AG10803 (cell line): ENCODE measurements around the gene SETD2.

Source experiments
- DNase-seq: peaks from one replicate; pipeline ENCODE4 v3.0.0; 2010; ENCODE audit warnings: low read depth
- H3K4me3 ChIP-seq: 2 replicates; pipeline ENCODE4 v1.5.1; 2011; ENCODE audit warnings: mild to moderate bottlenecking, low read length, control low read depth
- CTCF ChIP-seq: conservative IDR thresholded peaks from 2 replicates; pipeline ENCODE4 v1.5.1; 2011; ENCODE audit warnings: mild to moderate bottlenecking, low read length, control low read depth, inconsistent platforms

The SETD2 gene

GRCh38 chr3:46972396-46972795, 191.5 kb downstream of the SETD2 start:
- no peak overlapping the region for H3K4me3 ChIP-seq
- TF ChIP-seq CTCF, result no peak
- DNase-seq, result no peak

GRCh38 chr3:46971742-46972141, 192.2 kb downstream of the SETD2 start:
- no peak for TF ChIP-seq CTCF
- DNase-seq, result no peak
- no peak overlapping the region for H3K4me3 ChIP-seq

- DNase-seq, result no peak
- H3K4me3 ChIP-seq, result no peak overlapping the region
- TF ChIP-seq CTCF, result no peak
These were observed 192.8 kb downstream of the SETD2 start for GRCh38 chr3:46971151-46971550.

- TF ChIP-seq CTCF, result no peak
- H3K4me3 ChIP-seq, result no peak overlapping the region
- DNase-seq, result peak; percentile 22
These were observed 193.4 kb downstream of the SETD2 start for GRCh38 chr3:46970391-46971091.

- TF ChIP-seq CTCF, result no peak
- DNase-seq, result no peak
These were observed 195.0 kb downstream of the SETD2 start for GRCh38 chr3:46968783-46969428.

GRCh38 chr3:46966811-46967210, 197.1 kb downstream of the SETD2 start:
- H3K4me3 ChIP-seq, result no peak overlapping the region
- DNase-seq, result no peak
- no peak for TF ChIP-seq CTCF

More at GRCh38 chr3:46968783-46969428, 195.0 kb downstream of the SETD2 start:
- H3K4me3 ChIP-seq, result no peak overlapping the region
